GM18858 (cell line): ENCODE data around the gene ABCC1.
"Not testable (repeated sequence)": the region's sequence is repeated elsewhere in the genome, so short reads cannot be mapped to it uniquely, and the experiment has no call there.

Experiments
- ATAC-seq: cut with Tn5 transposase; IDR thresholded peaks from one replicate; pipeline ENCODE4 v1.9.1; 2021; ENCODE audit not compliant: unreplicated experiment

Gene ABCC1

GRCh38 chr16:16102738-16103137, 153.3 kb downstream of the ABCC1 start:
- no peak for ATAC-seq

DNA sequence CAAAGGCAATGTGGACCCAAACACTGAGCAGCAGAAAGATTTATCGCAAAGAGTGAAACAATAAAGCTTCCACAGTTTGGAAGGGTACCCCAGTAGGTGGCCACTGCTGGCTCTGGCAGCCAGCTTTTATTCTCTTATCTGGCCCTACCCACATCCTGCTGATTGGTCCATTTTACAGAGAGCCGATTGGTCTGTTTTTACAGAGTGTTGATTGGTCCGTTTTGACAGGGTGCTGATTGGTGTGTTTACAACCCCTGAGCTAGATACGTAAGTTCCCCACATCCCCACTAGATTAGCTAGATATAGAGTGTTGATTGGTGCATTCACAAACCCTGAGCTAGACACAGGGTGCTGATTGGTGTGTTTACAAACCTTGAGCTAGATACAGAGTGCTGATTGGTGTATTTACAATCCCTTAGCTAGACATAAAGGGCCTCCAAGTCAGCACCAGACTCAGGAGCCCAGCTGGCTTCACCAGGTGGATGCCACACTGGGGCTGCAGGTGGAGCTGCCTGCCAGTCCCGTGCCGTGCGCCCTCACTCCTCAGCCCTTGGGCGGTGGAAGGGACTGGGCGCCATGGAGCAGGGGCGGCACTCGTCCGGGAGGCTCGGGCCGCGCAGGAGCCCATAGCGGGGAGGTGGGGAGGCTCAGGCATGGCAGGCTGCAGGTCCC, 154.9 kb downstream of the ABCC1 start:
- not testable (repeated sequence) for ATAC-seq

DNA sequence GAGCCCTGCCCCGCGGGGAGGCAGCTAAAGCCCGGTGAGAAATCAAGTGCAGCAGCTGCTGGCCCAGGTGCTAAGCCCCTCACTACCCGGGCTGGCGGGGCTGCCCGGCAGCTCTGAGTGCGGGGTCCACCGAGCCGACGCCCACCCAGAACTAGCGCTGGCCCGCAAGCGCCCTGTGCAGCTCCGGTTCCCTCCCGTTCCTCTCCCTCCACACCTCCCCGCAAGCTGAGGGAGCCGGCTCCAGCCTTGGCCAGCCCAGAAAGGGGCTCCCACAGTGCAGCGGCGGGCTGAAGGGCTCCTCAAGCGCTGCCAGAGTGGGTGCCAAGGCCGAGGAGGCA, 155.4 kb downstream of the ABCC1 start:
- ATAC-seq, result not testable (repeated sequence)

DNA sequence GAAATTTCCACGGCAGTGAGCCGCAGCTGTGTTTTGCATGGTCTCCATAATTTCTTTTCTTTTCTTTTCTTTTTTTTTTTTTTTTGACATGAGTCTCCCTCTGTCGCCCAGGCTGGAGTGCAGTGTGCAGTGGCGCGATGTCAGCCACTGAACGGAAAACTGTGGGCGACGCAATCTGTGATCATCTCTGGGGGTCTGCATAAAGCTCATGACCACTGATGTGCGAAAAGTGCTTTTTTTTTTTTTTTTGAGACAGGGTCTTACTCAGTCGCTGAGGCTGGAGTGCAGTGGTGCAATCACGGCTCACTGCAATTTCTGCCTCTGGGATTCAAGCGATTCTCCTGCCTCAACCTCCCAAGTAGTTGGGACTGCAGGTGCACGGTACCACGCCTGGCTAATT, 156.2 kb downstream of the ABCC1 start:
- ATAC-seq, result no peak

GRCh38 chr16:16106466-16106865, 157.1 kb downstream of the ABCC1 start:
- ATAC-seq, result no peak

DNA sequence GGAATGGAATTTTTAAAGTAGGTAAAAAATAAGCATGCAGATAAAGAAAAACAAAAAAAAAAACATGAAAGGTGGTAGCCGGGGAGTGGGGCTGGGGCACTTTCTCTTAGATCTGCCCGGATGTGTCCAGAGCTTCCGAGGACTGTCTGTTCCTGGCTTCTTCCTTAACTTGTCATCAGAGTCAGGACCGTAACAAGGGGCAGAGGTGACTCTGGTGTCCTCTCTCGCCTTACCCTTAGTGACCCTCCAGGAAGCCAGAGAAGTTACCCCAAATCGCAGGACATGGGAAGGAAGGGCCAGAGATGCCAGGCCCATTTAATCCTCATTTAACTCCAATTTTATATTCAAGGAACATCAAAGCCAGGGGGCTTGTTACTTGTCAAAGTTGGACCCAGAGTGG, 158.4 kb downstream of the ABCC1 start:
- no peak for ATAC-seq

DNA sequence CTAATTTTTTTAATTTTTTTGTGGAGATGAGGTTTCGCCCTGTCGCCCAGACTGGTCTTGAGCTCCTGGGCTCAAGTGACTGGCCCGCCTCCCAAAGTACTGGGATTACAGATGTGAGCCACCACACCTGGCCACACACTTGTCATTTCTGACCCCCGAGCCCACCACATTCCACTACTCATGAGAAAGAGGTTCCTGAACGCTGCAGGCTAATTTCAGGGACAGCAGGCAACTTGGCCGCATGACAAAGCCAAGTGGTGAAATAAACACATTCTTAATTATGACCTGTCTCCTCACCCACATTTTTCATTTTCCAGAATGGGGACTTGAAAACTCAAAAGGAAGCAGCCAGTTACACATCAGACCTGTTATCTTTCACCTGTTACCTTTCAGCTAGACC, 159.3 kb downstream of the ABCC1 start:
- ATAC-seq, result no peak

DNA sequence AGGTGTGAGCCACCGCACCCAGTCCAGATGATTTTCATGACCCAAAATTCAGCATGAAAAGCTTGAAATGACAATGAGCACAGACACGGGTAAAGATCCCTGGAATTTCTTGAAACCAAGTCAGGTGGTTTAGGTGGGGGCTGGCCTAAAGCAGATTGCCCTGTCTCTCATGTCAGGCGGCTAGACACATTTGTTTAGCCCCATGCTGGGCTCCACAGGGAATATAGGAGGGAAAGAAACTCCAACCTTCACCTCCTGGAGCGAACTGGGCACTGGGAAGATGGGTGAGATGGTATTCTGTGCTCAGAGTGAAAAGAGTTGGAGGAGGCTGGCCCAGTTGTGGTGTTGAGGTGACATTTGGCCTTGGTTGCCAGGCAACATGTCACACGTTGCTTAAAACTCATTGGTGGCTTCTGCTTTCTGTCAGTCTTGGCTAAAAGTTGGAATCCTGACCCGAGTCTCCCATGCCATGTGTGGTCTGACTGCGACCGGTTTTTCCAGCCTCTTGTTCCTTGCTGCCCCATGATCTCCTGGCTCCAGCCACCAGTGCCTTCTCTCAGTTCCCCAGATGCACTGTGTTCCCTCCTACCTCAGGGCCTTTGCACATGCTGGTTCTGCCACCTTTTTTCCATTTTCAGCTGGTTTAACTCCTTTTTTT, 160.2 kb downstream of the ABCC1 start:
- ATAC-seq, result no peak

DNA sequence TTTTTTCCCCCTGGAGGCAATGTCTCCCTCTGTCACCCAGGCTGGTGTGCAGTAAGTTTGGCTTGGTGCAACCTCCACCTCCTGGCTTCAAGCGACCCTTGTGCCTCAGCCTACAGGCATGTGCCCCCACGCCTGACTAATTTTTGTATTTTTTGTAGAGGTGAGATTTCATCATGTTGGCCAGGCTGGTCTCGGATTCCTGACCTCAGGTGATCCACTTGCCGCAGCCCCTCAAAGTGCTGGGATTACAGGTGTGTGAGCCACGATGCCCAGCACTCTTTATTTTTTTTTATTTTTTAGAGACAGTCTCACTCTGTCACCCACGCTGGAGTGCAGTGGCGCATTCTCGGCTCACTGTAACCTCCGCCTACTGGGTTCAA, 160.7 kb downstream of the ABCC1 start:
- no peak for ATAC-seq

DNA sequence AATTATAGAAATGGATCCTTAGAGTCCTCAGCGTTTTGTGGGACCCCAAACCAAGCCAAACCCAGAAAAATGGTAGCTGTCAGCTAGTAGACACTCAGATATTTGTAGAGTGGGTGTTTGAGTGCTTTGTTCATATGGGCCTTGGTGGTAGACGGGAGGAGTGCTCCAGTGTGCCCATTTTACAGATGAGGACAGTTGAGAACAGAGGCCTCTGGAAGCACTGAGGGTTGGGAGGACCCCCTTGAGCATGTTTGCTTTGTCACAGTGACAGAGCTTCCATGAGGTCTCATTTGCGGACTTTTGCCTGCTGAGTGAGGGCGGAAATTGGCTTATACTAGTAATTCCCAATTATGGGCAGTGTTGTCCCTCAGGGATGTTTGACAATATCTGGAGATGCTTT, 162.2 kb downstream of the ABCC1 start:
- ATAC-seq, result no peak

GRCh38 chr16:16112450-16113053, 163.1 kb downstream of the ABCC1 start:
- no peak for ATAC-seq

- no peak for ATAC-seq
These were observed 163.7 kb downstream of the ABCC1 start for GRCh38 chr16:16113076-16113475.

GRCh38 chr16:16116841-16117240, 167.4 kb downstream of the ABCC1 start:
- no peak for ATAC-seq

DNA sequence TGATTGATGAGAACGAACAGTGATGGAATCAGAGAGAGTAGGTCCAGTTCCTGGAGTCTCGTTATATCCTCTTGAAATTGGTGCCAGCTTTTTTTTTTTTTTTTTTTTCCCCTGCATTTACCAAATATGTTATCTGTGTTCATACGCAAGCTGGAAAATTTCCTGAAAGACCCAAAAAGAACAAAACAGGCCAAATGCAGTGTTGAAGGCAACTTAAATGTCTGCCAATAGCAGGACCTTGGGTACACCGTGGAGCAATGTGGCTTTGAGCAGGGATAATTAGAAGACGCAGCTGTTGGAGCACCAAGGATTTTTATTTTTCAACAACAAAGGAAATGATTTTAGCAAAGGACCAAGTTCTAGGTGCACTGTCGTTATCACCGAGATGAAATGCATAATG, 168.9 kb downstream of the ABCC1 start:
- no peak for ATAC-seq

DNA sequence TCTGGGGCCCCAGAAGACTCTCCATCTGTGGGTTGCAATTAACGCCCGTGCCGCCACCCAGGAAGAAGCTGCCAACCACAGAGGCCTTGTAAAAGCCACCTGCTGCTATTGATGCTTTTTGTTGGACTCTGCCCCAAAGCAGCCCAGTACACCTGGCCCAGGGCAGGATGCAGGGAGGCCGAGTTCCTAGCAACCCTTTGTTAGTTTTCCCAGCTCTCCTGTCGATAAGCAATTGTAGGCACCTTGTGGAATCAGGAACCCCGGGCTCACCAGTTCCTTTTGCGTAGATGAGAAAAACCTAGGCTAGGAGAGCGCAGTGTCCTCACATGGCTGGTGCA, 170.6 kb downstream of the ABCC1 start:
- no peak for ATAC-seq

- no peak for ATAC-seq
These were observed 171.2 kb downstream of the ABCC1 start for GRCh38 chr16:16120382-16121184.

GRCh38 chr16:16121185-16121727, 171.8 kb downstream of the ABCC1 start:
- no peak for ATAC-seq

DNA sequence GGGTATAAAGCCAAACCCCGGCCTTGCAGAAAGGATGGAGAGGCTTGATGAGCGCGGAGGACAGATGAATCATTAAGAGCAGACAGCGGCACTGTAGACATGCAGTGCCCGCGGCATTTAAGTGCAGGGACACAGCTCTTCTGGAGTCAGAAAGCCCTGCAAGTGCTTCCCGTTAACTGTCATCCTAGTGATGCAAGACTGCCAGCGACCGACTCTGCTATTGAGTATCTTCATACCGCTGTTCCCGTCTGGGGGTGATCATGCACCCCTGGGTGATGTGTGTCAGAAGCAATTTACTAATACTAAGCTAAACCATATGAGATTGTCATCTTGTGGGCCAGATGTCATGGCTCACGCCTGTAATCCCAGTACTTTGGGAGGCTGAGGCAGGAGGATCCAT, 172.8 kb downstream of the ABCC1 start:
- ATAC-seq, result no peak

DNA sequence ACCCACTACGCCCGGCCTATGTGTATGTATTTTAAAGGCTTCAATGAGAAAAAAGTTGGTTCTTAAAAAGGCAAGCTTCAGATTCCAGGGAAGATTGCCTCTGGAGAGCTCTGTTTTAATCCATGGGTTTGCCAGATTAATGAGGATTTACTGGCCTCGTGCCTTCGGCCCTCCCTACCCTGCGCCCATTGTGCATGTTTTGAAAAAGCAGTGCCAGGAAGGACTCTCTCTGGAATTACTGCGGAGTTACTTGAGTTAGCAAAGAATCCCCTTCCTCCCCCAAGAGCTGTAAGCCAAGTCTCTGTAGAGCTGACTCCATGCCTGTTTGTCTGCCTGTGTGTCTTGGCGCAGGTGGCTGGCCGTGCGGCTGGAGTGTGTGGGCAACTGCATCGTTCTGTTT, 175.0 kb downstream of the ABCC1 start:
- no peak for ATAC-seq

GRCh38 chr16:16124974-16125373, 175.6 kb downstream of the ABCC1 start:
- no peak for ATAC-seq

DNA sequence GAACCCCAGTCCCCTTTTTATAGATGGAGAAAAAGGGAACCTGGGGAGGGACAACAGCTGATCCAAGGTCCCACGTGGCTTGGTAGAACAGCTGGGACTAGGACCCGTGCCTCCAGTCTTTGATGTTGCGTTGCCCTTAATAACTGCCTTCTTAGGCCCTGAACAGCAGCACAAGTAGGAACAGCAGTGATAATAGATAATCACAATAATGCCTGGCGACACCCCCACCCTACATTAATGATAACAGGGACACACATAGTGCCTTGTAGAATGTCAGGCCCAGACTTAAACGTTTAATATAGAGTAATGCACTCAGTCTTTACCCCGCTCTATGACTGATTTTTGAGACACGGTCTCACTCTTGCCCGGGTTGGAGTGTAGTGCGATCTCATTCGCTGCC, 177.5 kb downstream of the ABCC1 start:
- ATAC-seq, result no peak
